NT2/D1 (cell line): Measurements from ENCODE around the gene CREB1.

ENCODE experiments used
- DNase-seq: peaks from one replicate; pipeline ENCODE4 v3.0.0-alpha.2; 2011; ENCODE audit warnings: low read depth, low spot score
- H3K27me3 ChIP-seq: 2 replicates; pipeline ENCODE4 v1.6.0; 2011; ENCODE audit warnings: mild to moderate bottlenecking; ENCODE audit not compliant: insufficient read length, insufficient read depth
- H3K36me3 ChIP-seq: 2 replicates; pipeline ENCODE4 v1.6.1; 2011; ENCODE audit warnings: mild to moderate bottlenecking, low read length, mixed read lengths; ENCODE audit not compliant: insufficient read depth, insufficient read length
- H3K4me1 ChIP-seq: 2 replicates; pipeline ENCODE4 v1.5.1; 2011; ENCODE audit not compliant: insufficient read depth, insufficient read length
- H3K4me3 ChIP-seq: 2 replicates; pipeline ENCODE4 v1.5.1; 2011; ENCODE audit warnings: low read depth; ENCODE audit not compliant: insufficient read length
- H3K9ac ChIP-seq: 2 replicates; pipeline ENCODE4 v1.6.0; 2011; ENCODE audit warnings: low read depth; ENCODE audit not compliant: insufficient read length
- H3K9me3 ChIP-seq: 2 replicates; pipeline ENCODE4 v1.5.1; 2011; ENCODE audit warnings: mild to moderate bottlenecking, low read length; ENCODE audit not compliant: insufficient read depth
- SUZ12 ChIP-seq: IDR thresholded peaks from 2 replicates; pipeline ENCODE4 v1.6.1; 2011; ENCODE audit not compliant: insufficient read length, insufficient read depth; ENCODE audit errors: extremely low read depth
- YY1 ChIP-seq: IDR thresholded peaks from 2 replicates; pipeline ENCODE4 v1.6.1; 2011; ENCODE audit not compliant: insufficient read length, insufficient read depth
- ZNF274 ChIP-seq: IDR thresholded peaks from 2 replicates; pipeline ENCODE4 v1.6.1; 2011; ENCODE audit warnings: mild to moderate bottlenecking, low read depth, low read length

The CREB1 gene

DNA sequence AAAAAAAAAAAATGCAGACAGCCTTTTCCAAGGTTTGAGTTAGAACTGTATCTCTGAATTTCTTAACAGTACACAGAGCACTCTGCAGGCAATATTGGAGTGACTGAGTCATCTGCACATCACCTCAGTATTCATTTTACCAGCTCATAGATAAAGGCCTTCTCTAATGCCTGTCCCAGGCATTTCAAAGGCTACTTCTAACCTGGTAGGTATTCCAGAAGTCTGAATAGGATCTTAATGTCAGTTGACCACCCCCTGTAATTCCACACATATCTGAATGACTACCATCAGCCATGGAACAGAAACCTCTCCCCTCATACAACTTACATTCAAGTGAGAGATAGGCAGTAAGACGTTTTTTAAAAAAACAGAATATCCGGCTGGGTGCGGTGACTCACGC lies 86.4 kb downstream of the CREB1 start:
- H3K27me3 ChIP-seq = no peaks in the 10 kb centered on the region
- no peak overlapping the region for H3K4me3 ChIP-seq
- no peak overlapping the region for H3K9ac ChIP-seq
- H3K4me1 ChIP-seq = peaks cover 3% of the 10 kb centered on the region
- no peak for TF ChIP-seq SUZ12
- TF ChIP-seq ZNF274 = no peak
- no peak for TF ChIP-seq YY1
- no peaks in the 10 kb centered on the region for H3K9me3 ChIP-seq
- H3K36me3 ChIP-seq = peaks cover 65% of the 10 kb centered on the region
- no peak for DNase-seq

DNA sequence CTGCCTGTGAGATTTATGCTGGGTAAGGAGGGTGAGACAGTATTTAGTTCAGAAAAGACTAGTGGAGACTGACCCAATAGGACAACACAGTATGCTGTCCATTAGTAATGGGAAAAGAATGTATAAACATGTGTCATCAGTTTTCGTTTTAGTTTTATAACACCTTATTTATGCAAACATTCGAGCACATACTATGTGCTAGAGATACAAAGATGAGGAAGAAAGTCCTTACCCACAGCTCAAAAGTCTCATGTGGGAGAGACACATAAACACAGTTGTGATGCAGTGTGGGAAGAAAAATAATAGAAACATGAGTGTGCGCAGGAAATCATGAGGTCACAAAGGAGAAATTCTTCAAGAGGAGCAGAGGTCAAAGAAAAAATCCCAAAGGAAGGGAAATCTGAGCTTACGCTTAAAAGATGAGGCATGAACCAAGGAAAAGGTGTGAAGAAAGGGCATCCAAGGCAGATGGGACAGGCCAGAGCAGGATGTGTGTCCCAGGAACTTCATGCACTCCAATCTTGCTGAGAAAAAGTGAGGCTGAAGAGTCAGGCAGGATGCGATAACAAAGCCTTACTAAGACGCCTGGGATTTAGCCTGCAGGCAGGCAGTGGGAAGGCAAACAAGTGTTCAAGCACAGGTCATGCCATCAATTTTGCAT lies 87.4 kb downstream of the CREB1 start:
- Histone ChIP-seq H3K27me3 (no peaks in the 10 kb centered on the region), H3K9ac (no peak overlapping the region), H3K4me1 (peaks cover 3% of the 10 kb centered on the region), H3K9me3 (no peaks in the 10 kb centered on the region), H3K4me3 (no peak overlapping the region), H3K36me3 (peaks cover 74% of the 10 kb centered on the region)
- DNase-seq = peak; percentile 50
- TF ChIP-seq SUZ12 (no peak), YY1 (no peak), ZNF274 (no peak)

- no peak overlapping the region for H3K4me3 ChIP-seq
- DNase-seq = no peak
- H3K27me3 ChIP-seq = no peaks in the 10 kb centered on the region
- TF ChIP-seq YY1 = no peak
- no peak for TF ChIP-seq ZNF274
- no peak for TF ChIP-seq SUZ12
- H3K9ac ChIP-seq = no peak overlapping the region
- peaks cover 3% of the 10 kb centered on the region for H3K4me1 ChIP-seq
- H3K36me3 ChIP-seq = peaks cover 71% of the 10 kb centered on the region
- H3K9me3 ChIP-seq = no peaks in the 10 kb centered on the region
These were observed 90.0 kb downstream of the CREB1 start for GRCh38 chr2:207619764-207620203.

- no peak for DNase-seq
- H3K27me3 ChIP-seq = no peaks in the 10 kb centered on the region
- no peak overlapping the region for H3K4me3 ChIP-seq
- TF ChIP-seq ZNF274 (no peak), YY1 (no peak), SUZ12 (no peak)
- H3K4me1 ChIP-seq = peaks cover 3% of the 10 kb centered on the region
- no peaks in the 10 kb centered on the region for H3K9me3 ChIP-seq
- H3K9ac ChIP-seq = no peak overlapping the region
- peaks cover 57% of the 10 kb centered on the region for H3K36me3 ChIP-seq
These were observed 91.8 kb downstream of the CREB1 start for GRCh38 chr2:207621501-207622039.

DNA sequence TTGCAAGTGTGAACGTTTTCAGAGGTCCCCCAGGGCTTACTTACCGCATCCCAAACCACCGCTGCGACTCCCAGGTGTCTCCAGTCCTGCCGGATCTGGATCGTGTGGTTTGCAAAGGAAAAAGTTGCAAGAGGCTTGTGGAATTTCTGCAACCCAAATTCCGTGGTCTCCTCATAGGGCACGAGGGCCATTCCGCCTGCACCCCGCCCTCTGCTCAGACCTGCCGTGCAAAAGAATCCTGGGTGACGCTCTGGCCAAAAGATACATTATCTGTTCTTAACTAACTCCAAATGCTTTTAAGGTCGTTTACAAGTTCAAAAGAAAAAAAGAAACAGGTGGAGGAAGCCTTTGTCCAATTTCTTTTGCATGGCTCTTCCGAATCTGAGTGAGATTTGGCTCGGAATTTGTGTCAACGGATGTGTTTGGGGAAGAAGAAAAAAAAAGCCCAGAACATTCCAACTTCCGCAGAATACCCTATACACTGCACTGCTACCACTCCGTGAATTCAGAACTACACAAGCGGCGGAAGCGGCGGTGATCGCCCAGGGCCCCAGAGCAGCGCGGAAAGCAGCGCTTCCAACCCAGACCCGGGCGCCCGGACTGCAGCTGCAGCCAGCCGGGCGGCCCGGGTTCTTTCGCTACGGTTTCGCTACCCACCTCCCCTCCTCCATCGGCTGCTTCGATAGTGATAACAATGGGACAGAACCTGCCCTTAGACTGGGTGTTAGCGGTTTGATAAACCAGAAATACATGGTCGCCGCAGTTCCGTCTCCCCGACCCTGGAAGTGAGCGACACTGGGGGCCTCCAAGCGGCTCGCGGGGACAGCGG lies 94.6 kb downstream of the CREB1 start:
- peak overlapping the region; percentile 93 for H3K9ac ChIP-seq
- H3K36me3 ChIP-seq = peaks cover 36% of the 10 kb centered on the region
- H3K4me3 ChIP-seq = peak overlapping the region; percentile 92
- TF ChIP-seq ZNF274 = no peak
- no peak for TF ChIP-seq SUZ12
- TF ChIP-seq YY1 = no peak
- H3K9me3 ChIP-seq = no peaks in the 10 kb centered on the region
- DNase-seq = peak; percentile 47
- no peaks in the 10 kb centered on the region for H3K27me3 ChIP-seq
- H3K4me1 ChIP-seq = no peaks in the 10 kb centered on the region

GRCh38 chr2:207625014-207625907 lies 95.5 kb downstream of the CREB1 start, which contains the start of gene METTL21A:
TSS of gene METTL21A (minus strand) at chr2:207625394. CDS start at chr2:207624375, 1,019 bp downstream.
- H3K36me3 ChIP-seq = peaks cover 30% of the 10 kb centered on the region
- no peaks in the 10 kb centered on the region for H3K4me1 ChIP-seq
- no peak for TF ChIP-seq ZNF274
- no peak for TF ChIP-seq SUZ12
- no peak for TF ChIP-seq YY1
- peak within 1 kb of the TSS; percentile 92 for H3K4me3 ChIP-seq
- peak within 1 kb of the TSS; percentile 93 for H3K9ac ChIP-seq
- DNase-seq = peak; percentile 64
- H3K9me3 ChIP-seq = no peaks in the 10 kb centered on the region
- no peaks in the 10 kb centered on the region for H3K27me3 ChIP-seq
